Ovary (tissue), 9 donors: ENCODE results near the gene GRM6. TPM values are rescaled to one million over a fixed set of nuclear protein-coding genes. Genes with fewer than 3 reads are reported as not detected.

Experiments
- DNase-seq, 5 donors: peaks; one replicate each; pipeline ENCODE4 v3.0.0-alpha.2; 2019 to 2020
- H3K27ac ChIP-seq, 2 donors: fragments of 200-600 bp; one replicate each; pipeline versions ENCODE4 v1.5.1 to v1.8.0; 2019 to 2022
- H3K27me3 ChIP-seq: fragments of 200-600 bp; one replicate; pipeline ENCODE4 v1.8.0; 2022
- H3K36me3 ChIP-seq: fragments of 200-600 bp; sonication (generic); one replicate; pipeline ENCODE4 v1.5.1; 2019
- H3K4me1 ChIP-seq: one replicate; pipeline ENCODE4 v1.8.1; 2013; ENCODE audit warnings: mild to moderate bottlenecking, moderate library complexity; ENCODE audit not compliant: insufficient read depth
- H3K4me3 ChIP-seq: fragments of 200-600 bp; sonication (generic); one replicate; pipeline ENCODE4 v1.5.1; 2017
- H3K9me3 ChIP-seq, 2 donors: fragments of 200-600 bp in 1 of 2; sonication (generic) in 1 of 2; one replicate each; pipeline versions ENCODE4 v1.5.1 to v1.8.1; 2013 to 2019; ENCODE audit warnings: mild to moderate bottlenecking in 1 of 2, moderate library complexity in 1 of 2
- EP300 ChIP-seq: sonication (generic); formaldehyde crosslinking; IDR thresholded peaks from one replicate; pipeline ENCODE4 v1.6.1; 2017; ENCODE audit warnings: antibody characterized with exemption
- WGBS, 3 donors: extraction: QIAGEN DNeasy Blood & Tissue Kit in 1 of 3; methylation state at CpG; one replicate each; pipeline versions ENCODE4 v1.1.5 to v1.1.7; 2013 to 2017; 5-methylcytosine and 5-hydroxymethylcytosine counted together
- intact Hi-C, 4 donors: fragments of 100-400 bp; cut with DNase I; formaldehyde crosslinking; loops; one replicate each; pipeline versions ENCODE4 v1.11.0 to v1.15.1; 2022 to 2023
- polyA plus RNA-seq, 2 donors: library from polyadenylated mRNA; stranded (reverse); fragments of 200-250 nt in 1 of 2; fragments of 350-450 nt in 1 of 2; fragmentation: Illumina TruSeq in 1 of 2; extraction: RNeasy Lipid Tissue Mini Kit (QIAGEN cat#74804) in 1 of 2; gene quantifications; one replicate each; pipeline ENCODE4 v1.2.3, GENCODE V29; 2013 to 2014
- total RNA-seq, 7 donors: library from RNA; depleted of rRNA in 2 of 7; stranded (reverse); fragments of >200 nt in 2 of 7; fragmentation: NEBNext Ultra II Directional in 3 of 7; extraction: Animal tissue kit (Norgen Biotek cat#: 25700) in 3 of 7; gene quantifications; one replicate each; pipeline versions ENCODE4 v1.1.0 to v1.2.4, GENCODE V29; 2016 to 2023
- donor health status: DM: no; HTN: no; CAD: no; lungs with moderate emphysema.
- donor health status: DM: no; HTN: no; CAD: no.
- donor health status: Bipolar disorder and iron deficiency.
- donor health status: DM: yes; HTN: yes; CAD: no.
- donor health status: DM: no; HTN: no; CAD: no.
- donor health status: DM: yes; HTN: yes; CAD: no.

Gene GRM6
- total and polyA plus RNA-seq, 9 donors: not detected

DNA sequence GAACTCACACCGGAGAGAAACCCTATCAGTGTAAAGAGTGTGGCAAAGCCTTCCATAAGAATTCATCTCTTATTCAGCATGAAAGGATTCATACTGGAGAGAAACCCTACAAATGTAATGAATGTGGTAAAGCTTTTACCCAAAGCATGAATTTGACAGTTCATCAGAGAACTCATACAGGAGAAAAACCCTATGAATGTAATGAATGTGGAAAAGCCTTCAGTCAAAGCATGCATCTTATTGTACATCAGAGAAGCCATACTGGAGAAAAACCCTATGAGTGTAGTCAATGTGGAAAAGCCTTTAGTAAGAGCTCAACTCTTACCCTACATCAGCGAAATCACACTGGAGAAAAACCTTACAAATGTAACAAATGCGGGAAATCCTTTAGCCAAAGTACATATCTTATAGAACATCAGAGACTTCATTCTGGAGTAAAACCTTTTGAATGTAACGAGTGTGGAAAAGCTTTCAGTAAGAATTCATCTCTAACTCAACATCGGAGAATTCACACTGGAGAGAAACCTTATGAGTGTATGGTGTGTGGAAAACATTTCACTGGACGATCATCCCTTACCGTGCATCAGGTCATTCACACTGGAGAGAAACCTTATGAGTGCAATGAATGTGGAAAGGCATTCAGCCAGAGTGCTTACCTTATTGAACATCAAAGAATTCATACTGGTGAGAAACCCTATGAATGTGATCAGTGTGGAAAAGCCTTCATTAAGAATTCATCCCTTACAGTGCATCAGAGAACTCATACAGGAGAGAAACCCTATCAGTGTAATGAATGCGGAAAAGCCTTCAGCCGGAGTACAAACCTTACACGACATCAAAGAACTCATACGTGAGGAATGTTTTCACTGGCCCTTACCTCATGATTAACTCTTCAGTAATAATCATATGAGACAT, 63.0 kb downstream of the GRM6 start:
- intact Hi-C loops: no loop called here
- Histone ChIP-seq H3K4me1 (no peaks in the 10 kb centered on the region), H3K9me3 (peaks cover 26 to 76% of the 10 kb centered on the region in 2 donors), H3K36me3 (no peaks in the 10 kb centered on the region), H3K27ac (no peak overlapping the region), H3K27me3 (no peaks in the 10 kb centered on the region), H3K4me3 (no peak overlapping the region)
- no peak for TF ChIP-seq EP300
- WGBS, 3 donors: 92 to 98% (median 97%) methylated on average over 11 of the region's 11 CpGs
- no peak for DNase-seq

Other genes with a start within 250 kb of the GRM6 start
- gene ZNF354B, start 135.4 kb downstream of the GRM6 start, total RNA-seq: 10 to 100 TPM; 15.0 to 21.8 (median 16.3) TPM
- gene ZNF354B, start 135.4 kb downstream of the GRM6 start, polyA plus RNA-seq: 10 to 100 TPM in 1 of 2 donors, 1 to 10 TPM in 1; 9.5 to 10.8 TPM
- gene ZFP2, start 99.4 kb downstream of the GRM6 start, total RNA-seq: 1 to 10 TPM; 1.1 to 4.2 (median 3.4) TPM
- 1 to 10 TPM; 2.4 to 3.3 TPM for gene ZFP2, start 99.4 kb downstream of the GRM6 start, polyA plus RNA-seq
- gene ZNF454, start 54.1 kb downstream of the GRM6 start, total RNA-seq: 1 to 10 TPM; 2.9 to 7.4 (median 5.7) TPM
- gene ZNF454, start 54.1 kb downstream of the GRM6 start, polyA plus RNA-seq: 1 to 10 TPM; 2.2 to 3.2 TPM
- 10 to 100 TPM in 1 of 7 donors, 1 to 10 TPM in 6; 2.5 to 12.1 (median 5.8) TPM for gene ZNF879, start 28.5 kb upstream of the GRM6 start, total RNA-seq
- gene ZNF879, start 28.5 kb upstream of the GRM6 start, polyA plus RNA-seq: 1 to 10 TPM; 2.7 to 3.1 TPM
- gene ZNF354C, start 65.1 kb upstream of the GRM6 start, total RNA-seq: 10 to 100 TPM in 3 of 7 donors, 1 to 10 TPM in 4; 4.9 to 11.8 (median 10.0) TPM
- 1 to 10 TPM; 4.1 to 6.2 TPM for gene ZNF354C, start 65.1 kb upstream of the GRM6 start, polyA plus RNA-seq